ENCODE measurements around the gene NEXMIF. TPM values are rescaled to one million over a fixed set of nuclear protein-coding genes. Genes with fewer than 3 reads are reported as not detected.
"Not testable (repeated sequence)": the region's sequence is repeated elsewhere in the genome, so short reads cannot be mapped to it uniquely, and the experiment has no call there.

The NEXMIF gene
- total RNA-seq, result 1 to 10 TPM in 2 of 3 donors, under 1 TPM in 1; 0.64 to 1.8 (median 1.6) TPM

GRCh38 chrX:74925225-74926088 lies at the start of gene NEXMIF:
Gene NEXMIF (minus strand): TSS chrX:74925452.
- no peak for TF ChIP-seq POLR2A (IDR thresholded peaks at IDR 0.05)
- TF ChIP-seq CTCF (IDR thresholded peaks at IDR 0.05), result peak in 1 of 3 donors; percentile 20
- TF ChIP-seq POLR2AphosphoS5 (IDR thresholded peaks at IDR 0.05), result no peak
- Histone ChIP-seq H3K36me3 (no peaks in the 10 kb centered on the region), H3K9me3 (no peaks in the 10 kb centered on the region), H3K4me1 (no peaks in the 10 kb centered on the region), H3K27ac (peak within 1 kb of the TSS; percentile 60 to 77), H3K4me3 (peak within 1 kb of the TSS; percentile 44 to 69 (median 54)), H3K27me3 (peaks cover 0 to 21% of the 10 kb centered on the region in 2 donors)
- DNase-seq (ENCODE audit: low spot score in 2 of 2), result no peak
- intact Hi-C loops (cut with DNase I; ENCODE audit: low total_unique reads), result loop anchor here (2.0 kb wide), 1 partner anchor 35 kb away; no protein-coding TSS in a partner anchor

GRCh38 chrX:74961962-74962361 lies 36.7 kb upstream of the NEXMIF start:
- H3K27me3 ChIP-seq; H3K4me1 ChIP-seq; H3K27ac ChIP-seq; DNase-seq (ENCODE audit: low spot score in 2 of 2); H3K36me3 ChIP-seq; H3K9me3 ChIP-seq; H3K4me3 ChIP-seq; intact Hi-C loops (cut with DNase I; ENCODE audit: low total_unique reads): not testable (repeated sequence)

GRCh38 chrX:74949717-74950116 lies 24.5 kb upstream of the NEXMIF start:
- intact Hi-C loops (cut with DNase I; ENCODE audit: low total_unique reads), result no loop called here
- Histone ChIP-seq H3K27me3 (peaks cover 0 to 5% of the 10 kb centered on the region in 2 donors), H3K36me3 (no peaks in the 10 kb centered on the region), H3K27ac (no peak overlapping the region), H3K4me3 (no peak overlapping the region), H3K4me1 (no peaks in the 10 kb centered on the region), H3K9me3 (peaks cover 0 to 4% of the 10 kb centered on the region in 2 donors)
- no peak for TF ChIP-seq POLR2AphosphoS5 (IDR thresholded peaks at IDR 0.05)
- TF ChIP-seq CTCF (IDR thresholded peaks at IDR 0.05), result no peak
- TF ChIP-seq POLR2A (IDR thresholded peaks at IDR 0.05), result no peak
- no peak for DNase-seq (ENCODE audit: low spot score in 2 of 2)

- Histone ChIP-seq H3K27me3 (peaks cover 0 to 20% of the 10 kb centered on the region in 2 donors), H3K4me1 (no peaks in the 10 kb centered on the region), H3K36me3 (no peaks in the 10 kb centered on the region), H3K4me3 (no peak overlapping the region), H3K27ac (no peak overlapping the region), H3K9me3 (peaks cover 4 to 19% of the 10 kb centered on the region in 2 donors)
- TF ChIP-seq POLR2A (IDR thresholded peaks at IDR 0.05), result no peak
- no peak for TF ChIP-seq POLR2AphosphoS5 (IDR thresholded peaks at IDR 0.05)
- intact Hi-C loops (cut with DNase I; ENCODE audit: low total_unique reads), result no loop called here
- DNase-seq (ENCODE audit: low spot score in 2 of 2), result no peak
Observed at GRCh38 chrX:74940414-74940813, 15.2 kb upstream of the NEXMIF start.

GRCh38 chrX:74931214-74931613 lies 6.0 kb upstream of the NEXMIF start:
- intact Hi-C loops (cut with DNase I; ENCODE audit: low total_unique reads), result no loop called here

More at GRCh38 chrX:74931214-74931613, 6.0 kb upstream of the NEXMIF start:
- Histone ChIP-seq H3K4me1 (no peaks in the 10 kb centered on the region), H3K9me3 (no peaks in the 10 kb centered on the region), H3K4me3 (no peak overlapping the region), H3K36me3 (no peaks in the 10 kb centered on the region), H3K27me3 (peaks cover 0 to 37% of the 10 kb centered on the region in 2 donors), H3K27ac (no peak overlapping the region)
- TF ChIP-seq CTCF (IDR thresholded peaks at IDR 0.05) (no peak), POLR2A (IDR thresholded peaks at IDR 0.05) (no peak), POLR2AphosphoS5 (IDR thresholded peaks at IDR 0.05) (no peak)
- no peak for DNase-seq (ENCODE audit: low spot score in 2 of 2)
